ENCODE measurements around the gene GMPR2.

GMPR2 gene

GRCh38 chr14:24259282-24260025 is 26.7 kb downstream of the GMPR2 start:
- TF ChIP-seq CTCF (IDR thresholded peaks at IDR 0.05; ENCODE audit: low read depth, low read length) (no peak), MYC (IDR thresholded peaks at IDR 0.05; ENCODE audit: low read depth, low read length) (no peak), POLR2A (IDR thresholded peaks at IDR 0.05; ENCODE audit: extremely low read depth, insufficient read length) (no peak)
- TF ChIP-seq, protein P1, sequence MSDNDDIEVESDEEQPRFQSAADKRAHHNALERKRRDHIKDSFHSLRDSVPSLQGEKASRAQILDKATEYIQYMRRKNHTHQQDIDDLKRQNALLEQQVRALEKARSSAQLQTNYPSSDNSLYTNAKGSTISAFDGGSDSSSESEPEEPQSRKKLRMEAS (IDR thresholded peaks at IDR 0.05; ENCODE audit: low read depth, low read length): no peak
- no peak overlapping the region for H3K4me3 ChIP-seq (ENCODE audit: low read depth, low read length)
- DNase-seq (ENCODE audit: low read depth): no peak

GRCh38 chr14:24260026-24260779 is 27.5 kb downstream of the GMPR2 start:
- DNase-seq (ENCODE audit: low read depth): no peak
- H3K4me3 ChIP-seq (ENCODE audit: low read depth, low read length): no peak overlapping the region
- TF ChIP-seq CTCF (IDR thresholded peaks at IDR 0.05; ENCODE audit: low read depth, low read length) (no peak), MYC (IDR thresholded peaks at IDR 0.05; ENCODE audit: low read depth, low read length) (no peak), POLR2A (IDR thresholded peaks at IDR 0.05; ENCODE audit: extremely low read depth, insufficient read length) (no peak)
- TF ChIP-seq, protein P1 (IDR thresholded peaks at IDR 0.05; ENCODE audit: low read depth, low read length): no peak

- no peak overlapping the region for H3K4me3 ChIP-seq (ENCODE audit: low read depth, low read length)
- TF ChIP-seq POLR2A (IDR thresholded peaks at IDR 0.05; ENCODE audit: extremely low read depth, insufficient read length) (no peak), CTCF (IDR thresholded peaks at IDR 0.05; ENCODE audit: low read depth, low read length) (no peak)
- DNase-seq (ENCODE audit: low read depth): no peak
These were observed 28.0 kb downstream of the GMPR2 start for GRCh38 chr14:24260780-24261157.

DNA sequence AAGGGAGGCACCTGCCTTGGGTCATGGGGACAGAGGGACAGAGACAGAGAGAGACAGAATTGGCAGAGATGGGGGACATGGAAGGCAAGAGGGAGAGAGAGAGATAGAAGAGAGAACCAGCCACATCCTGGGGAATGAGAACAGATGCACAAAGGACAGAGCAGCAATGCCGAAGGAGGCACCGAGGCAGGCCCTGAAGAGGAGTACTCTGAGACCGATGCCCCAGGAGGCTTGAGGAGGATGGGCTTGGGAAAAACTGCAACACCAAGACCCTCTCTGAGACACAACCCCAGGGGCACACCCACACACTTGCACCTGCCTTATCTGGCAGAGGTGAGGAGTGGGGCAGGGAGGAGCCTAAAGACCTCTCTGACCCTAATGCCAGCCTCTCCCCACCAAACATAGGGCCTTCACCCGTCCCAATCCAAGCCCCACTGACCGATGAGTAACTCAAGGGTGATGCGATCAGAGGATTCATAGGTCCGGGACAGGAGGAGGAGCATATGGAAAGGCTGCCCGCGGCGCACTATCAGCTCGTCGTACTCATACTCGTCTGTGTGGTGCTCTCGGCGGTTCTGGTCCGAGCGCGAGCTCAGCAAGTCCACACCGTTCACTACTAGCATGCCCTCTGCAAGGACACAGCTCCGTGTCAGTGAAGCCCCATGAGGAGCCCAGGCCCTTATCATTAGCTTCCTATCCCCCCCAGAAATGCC is 28.7 kb downstream of the GMPR2 start:
- TF ChIP-seq MYC (IDR thresholded peaks at IDR 0.05; ENCODE audit: low read depth, low read length) (no peak), POLR2A (IDR thresholded peaks at IDR 0.05; ENCODE audit: extremely low read depth, insufficient read length) (no peak), CTCF (IDR thresholded peaks at IDR 0.05; ENCODE audit: low read depth, low read length) (no peak)
- TF ChIP-seq, protein P1 (IDR thresholded peaks at IDR 0.05; ENCODE audit: low read depth, low read length): no peak
- H3K4me3 ChIP-seq (ENCODE audit: low read depth, low read length): no peak overlapping the region
- DNase-seq (ENCODE audit: low read depth): no peak

DNA sequence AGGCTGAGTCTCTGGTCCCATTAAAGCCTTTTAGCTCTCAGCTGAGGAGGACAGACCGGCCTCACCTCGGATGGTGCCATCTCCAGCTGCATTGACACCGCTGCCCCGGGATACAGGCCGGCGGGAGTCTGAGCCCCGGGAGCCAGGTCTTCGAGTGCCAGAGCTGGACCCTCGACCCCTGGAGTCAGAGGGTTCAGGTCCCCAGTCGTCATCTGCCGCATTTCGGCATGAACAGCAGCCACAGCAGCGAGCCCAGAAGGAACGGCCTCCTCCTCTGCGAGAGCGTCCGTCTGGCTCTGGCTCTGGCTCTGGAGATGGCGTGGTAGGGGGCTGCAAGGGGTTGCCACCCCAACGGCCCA is 29.2 kb downstream of the GMPR2 start:
- no peak for DNase-seq (ENCODE audit: low read depth)
- H3K4me3 ChIP-seq (ENCODE audit: low read depth, low read length): no peak overlapping the region
- TF ChIP-seq MYC (IDR thresholded peaks at IDR 0.05; ENCODE audit: low read depth, low read length) (no peak), CTCF (IDR thresholded peaks at IDR 0.05; ENCODE audit: low read depth, low read length) (no peak), POLR2A (IDR thresholded peaks at IDR 0.05; ENCODE audit: extremely low read depth, insufficient read length) (no peak)
- TF ChIP-seq, protein P1 (IDR thresholded peaks at IDR 0.05; ENCODE audit: low read depth, low read length): no peak
